Measurements from ENCODE around the gene HDGFL2. TPM values are rescaled to one million over a fixed set of nuclear protein-coding genes. Genes with fewer than 3 reads are reported as not detected.

The HDGFL2 gene
- total and polyA plus RNA-seq, 2 of the 8 experiments (the other 6 are each of a cell fraction or from before 2014, with no cell fraction given), result 31.1 to 106 TPM

GRCh38 chr19:4456843-4457653 is 15.0 kb upstream of the HDGFL2 start:
- peak overlapping the region; percentile 87 for H3K18ac ChIP-seq (ENCODE audit: extremely low read depth, low read length)
- H2BK5ac ChIP-seq (ENCODE audit: low read depth, low read length), result no peak overlapping the region; the same call in 1 of the 2 replicates
- no peak overlapping the region for H3K4ac ChIP-seq (replicated peaks; ENCODE audit: insufficient read length, low read depth, low read length)
- DNase-seq (ENCODE audit: low read depth in 1 of 2, low spot score in 2 of 2), result peak; percentile 44 to 78
- peak overlapping the region; percentile 88 for H3K56ac ChIP-seq (replicated peaks; ENCODE audit: insufficient read length, low read depth, low read length)
- H4K20me1 ChIP-seq (replicated peaks in 1 of 2; ENCODE audit: control insufficient read depth in 1 of 2, insufficient read depth in 2 of 2, low read length in 2 of 2), result peaks cover 9 to 13% of the 10 kb centered on the region in 2 experiments
- H3K4me3 ChIP-seq (ENCODE audit: extremely low read depth in 1 of 4, insufficient read depth in 2 of 4, low read depth in 3 of 4, low read length in 4 of 4), result peak overlapping the region; percentile 63 to 75 (median 70)
- H4K5ac ChIP-seq (ENCODE audit: insufficient read length, low read depth, low read length), result peak overlapping the region; percentile 57
- peak overlapping the region; percentile 91; the same call in 1 of the 2 replicates for H4K8ac ChIP-seq (ENCODE audit: extremely low read depth, insufficient read depth, low read length)
- peaks cover 0 to 5% (median 2%) of the 10 kb centered on the region in 4 experiments; a peak in 4 of 7 replicates for H3K4me1 ChIP-seq (replicated peaks in 1 of 4; ENCODE audit: control insufficient read depth in 3 of 4, insufficient read depth in 4 of 4, low read length in 3 of 4)
- no peak overlapping the region for H3K23ac ChIP-seq (ENCODE audit: insufficient read length)
- H3K27ac ChIP-seq (ENCODE audit: low read depth, low read length), result peak overlapping the region; percentile 75; the same call in 1 of the 2 replicates
- FAIRE-seq, result no peak
- no peak overlapping the region for H3K14ac ChIP-seq (ENCODE audit: insufficient read length)
- peak overlapping the region; percentile 80 to 86 for H3K4me2 ChIP-seq (ENCODE audit: insufficient read depth in 1 of 2, low read depth in 2 of 2, low read length in 2 of 2)
- H3K23me2 ChIP-seq (ENCODE audit: low read depth, low read length), result peaks cover 5% of the 10 kb centered on the region; the same call in 1 of the 2 replicates
- no peak overlapping the region for H4K91ac ChIP-seq (replicated peaks; ENCODE audit: insufficient read length, low read length)
- peak overlapping the region; percentile 70 to 90 (median 82) for H3K9ac ChIP-seq (replicated peaks in 1 of 4; ENCODE audit: extremely low read depth in 1 of 4, low read depth in 3 of 4, low read length in 3 of 4)
- H3K79me2 ChIP-seq (ENCODE audit: control insufficient read depth in 1 of 2, insufficient read depth in 2 of 2, low read length in 2 of 2), result peaks cover 0 to 5% of the 10 kb centered on the region in 2 experiments; a peak in 1 of 4 replicates
- H2AFZ ChIP-seq (ENCODE audit: low read length), result no peak overlapping the region
- CTCF ChIA-PET (ENCODE audit: partially characterized antibody), result interaction anchor here (0.7 to 1.1 kb wide), 4 partner anchors 24 to 178 kb away, joined by 3 to 4 read pairs (median 3); no protein-coding TSS in a partner anchor
- no peak overlapping the region for H2BK20ac ChIP-seq (ENCODE audit: low read length)
- H2AK5ac ChIP-seq (ENCODE audit: low read depth, low read length), result no peak overlapping the region
- POLR2A ChIA-PET (ENCODE audit: partially characterized antibody), result interaction anchor here (1.0 to 58.1 kb wide), 7 partner anchors 14 to 67 kb away, joined by 3 to 1590 read pairs (median 5); partner anchors contain the start of genes CHAF1A, HDGFL2 and SH3GL1
- no peaks in the 10 kb centered on the region for H3K27me3 ChIP-seq (replicated peaks in 1 of 4; ENCODE audit: control insufficient read depth in 3 of 4, extremely low read depth in 1 of 4, insufficient read depth in 3 of 4, low read length in 3 of 4)
- no peaks in the 10 kb centered on the region for H3K9me3 ChIP-seq (ENCODE audit: insufficient read depth in 2 of 2, low read depth in 1 of 2, low read length in 1 of 2)
- no peaks in the 10 kb centered on the region; a peak in 1 of 8 replicates for H3K36me3 ChIP-seq (ENCODE audit: control insufficient read depth in 2 of 4, insufficient read depth in 4 of 4, low read length in 3 of 4)
- no peak overlapping the region for H2BK15ac ChIP-seq (ENCODE audit: low read length)
- H2BK120ac ChIP-seq (replicated peaks; ENCODE audit: low read depth, low read length), result no peak overlapping the region
- no peak overlapping the region for H2BK12ac ChIP-seq (ENCODE audit: low read depth, low read length)
- no peaks in the 10 kb centered on the region; the same call in 1 of the 2 replicates for H3K79me1 ChIP-seq (ENCODE audit: low read depth, low read length)
- WGBS, 2 experiments (ENCODE audit: extremely low coverage in 1 of 2, insufficient coverage in 1 of 2, insufficient read length in 1 of 2, insufficient replicate concordance in 2 of 2, low coverage in 1 of 2, low lambda C conversion rate in 2 of 2, missing lambda C conversion rate in 1 of 2), result 5% methylated on average over 19 of the region's 53 CpGs; no CpG with 5 or more reads in 1 of the 2 experiments
- TF ChIP-seq SRF (IDR thresholded peaks at IDR 0.05; ENCODE audit: low read depth, low read length), result no peak
- TF ChIP-seq CTCF (IDR thresholded peaks at IDR 0.05; ENCODE audit: control extremely low read depth in 1 of 3, insufficient read depth in 1 of 3, low read depth in 1 of 3, low read length in 3 of 3), result no peak
- peak; percentile 62; the same call in 1 of the 2 replicates for TF ChIP-seq PHF8 (conservative IDR thresholded peaks at IDR 0.05; ENCODE audit: low read depth, low read length)
